HG03571 (cell line): ENCODE measurements around the gene LHX5.

Experiments
- ATAC-seq: cut with Tn5 transposase; IDR thresholded peaks from one replicate; pipeline ENCODE4 v1.9.1; 2021; ENCODE audit not compliant: unreplicated experiment

LHX5 gene

DNA sequence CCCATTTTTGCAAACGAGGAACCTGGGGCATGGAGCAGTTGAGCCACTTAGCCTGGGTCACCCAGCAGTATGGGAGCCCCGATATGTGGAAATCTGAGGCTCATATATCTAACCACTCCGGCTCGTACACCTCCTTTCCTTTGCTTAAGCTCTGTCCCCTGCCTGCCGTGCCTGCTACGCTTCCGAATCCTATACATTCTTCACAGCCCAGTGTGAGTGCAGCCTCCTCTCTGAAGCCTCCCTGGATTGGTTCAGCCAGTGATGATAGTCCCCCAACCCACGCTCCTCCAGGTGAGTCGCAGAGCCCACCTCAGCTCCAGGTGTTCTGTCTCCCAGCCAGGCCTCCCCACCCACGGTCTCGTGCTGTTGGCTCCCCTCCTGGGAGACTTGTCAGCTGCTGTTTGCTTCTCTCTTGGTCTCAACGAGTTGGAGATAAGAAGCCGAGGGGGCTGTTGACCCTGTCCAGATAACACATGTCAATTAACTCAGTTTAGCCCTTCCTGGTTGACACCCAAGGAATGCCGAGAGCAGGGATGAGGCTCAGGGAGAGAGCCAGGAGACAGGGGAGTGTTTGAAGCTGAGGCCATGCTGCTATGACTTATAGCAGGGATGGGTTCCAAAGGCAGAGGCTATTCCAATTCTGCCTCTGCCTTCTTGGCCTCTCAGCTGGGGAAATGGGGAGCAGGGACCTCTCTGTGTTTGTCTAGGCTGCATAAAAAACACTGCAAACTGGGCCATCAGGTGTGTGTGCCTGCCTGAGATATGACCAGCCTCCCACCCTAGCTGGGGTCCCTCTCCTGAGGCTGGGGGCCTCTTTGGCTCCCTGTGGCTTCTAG lies 30.5 kb downstream of the LHX5 start:
- ATAC-seq = no peak

- ATAC-seq = no peak
Observed at GRCh38 chr12:113440336-113440735, 31.3 kb downstream of the LHX5 start.

DNA sequence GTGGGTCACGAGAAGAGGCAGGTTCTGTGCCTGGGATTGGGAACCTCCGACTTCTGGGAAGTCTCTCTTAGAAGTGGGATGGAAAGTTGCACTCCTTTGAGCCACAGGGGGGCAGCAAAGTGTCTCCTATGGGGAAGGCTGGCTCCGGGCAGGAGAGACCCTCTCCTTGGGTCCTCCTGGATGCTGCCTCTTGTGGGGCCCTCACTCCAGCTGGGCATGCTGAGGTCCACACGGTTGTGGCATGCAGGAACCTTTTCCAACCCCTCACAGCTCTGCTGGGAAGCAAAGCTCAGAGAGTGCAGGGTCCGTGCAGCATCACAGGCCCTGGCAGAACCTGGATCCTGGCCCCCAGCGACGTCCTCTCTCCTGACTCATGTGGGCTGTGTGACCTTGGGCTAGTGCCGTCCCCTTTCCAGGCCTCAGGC lies 32.1 kb downstream of the LHX5 start:
- ATAC-seq = no peak

GRCh38 chr12:113439301-113439597 lies 32.4 kb downstream of the LHX5 start:
- ATAC-seq = no peak

GRCh38 chr12:113438523-113439300 lies 33.0 kb downstream of the LHX5 start:
- ATAC-seq = no peak

- ATAC-seq = no peak
Observed at GRCh38 chr12:113437729-113438100, 34.0 kb downstream of the LHX5 start.

- ATAC-seq = no peak
Observed at GRCh38 chr12:113436993-113437728, 34.5 kb downstream of the LHX5 start.

DNA sequence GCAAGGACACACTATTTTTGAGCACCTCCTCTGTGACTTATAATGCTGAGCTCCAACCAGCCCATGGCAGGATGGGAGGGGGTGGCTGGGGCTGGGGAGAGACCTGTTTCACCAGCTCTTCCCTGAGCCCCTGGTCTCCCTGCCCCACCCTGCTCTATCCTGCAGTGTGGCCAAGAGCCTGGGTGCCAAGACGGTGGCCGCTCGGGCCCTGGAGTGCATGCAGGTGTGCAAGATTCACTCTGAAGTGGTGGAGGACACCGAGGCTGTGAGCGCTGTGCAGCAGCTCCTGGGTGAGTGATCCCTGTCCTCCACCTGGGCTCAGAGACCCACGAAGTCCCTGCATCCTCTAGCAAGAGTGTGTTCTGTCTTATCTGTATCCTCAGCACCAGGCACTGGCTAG lies 35.1 kb downstream of the LHX5 start:
- ATAC-seq = no peak

DNA sequence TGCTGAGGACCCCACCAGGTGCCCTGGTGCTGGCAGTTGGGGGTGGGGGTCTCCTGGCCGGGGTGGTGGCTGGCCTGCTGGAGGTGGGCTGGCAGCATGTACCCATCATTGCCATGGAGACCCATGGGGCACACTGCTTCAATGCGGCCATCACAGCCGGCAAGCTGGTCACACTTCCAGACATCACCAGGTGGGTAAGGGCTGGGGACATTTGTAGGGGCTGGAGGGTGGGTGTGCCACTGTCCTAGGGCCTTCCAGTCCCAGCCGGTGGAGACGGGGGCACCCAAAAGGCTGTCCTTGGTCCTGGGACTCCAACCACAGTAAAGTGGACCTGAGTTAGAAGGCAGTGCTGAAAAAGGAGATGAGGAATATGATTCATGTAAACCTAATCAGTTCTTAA lies 36.3 kb downstream of the LHX5 start:
- no peak for ATAC-seq

DNA sequence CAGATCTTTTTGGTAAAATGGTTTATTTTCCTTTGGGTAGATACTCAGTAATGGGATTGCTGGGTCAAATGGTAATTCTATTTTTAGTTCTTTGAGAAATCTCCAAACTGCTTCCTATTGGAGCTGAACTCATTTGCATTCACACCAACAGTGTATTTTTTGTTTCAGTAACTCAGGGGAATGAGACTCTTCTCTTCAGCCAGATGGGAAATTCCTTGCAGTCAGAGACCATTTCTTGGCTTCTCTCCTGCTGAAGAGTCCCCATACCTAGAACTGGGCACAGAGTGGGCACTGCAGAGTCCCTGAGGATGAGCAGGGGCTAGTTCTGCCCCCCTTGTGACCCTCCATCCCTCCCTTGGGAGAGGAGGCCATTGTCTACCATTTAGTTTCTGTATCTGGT lies 38.7 kb downstream of the LHX5 start:
- ATAC-seq = no peak

DNA sequence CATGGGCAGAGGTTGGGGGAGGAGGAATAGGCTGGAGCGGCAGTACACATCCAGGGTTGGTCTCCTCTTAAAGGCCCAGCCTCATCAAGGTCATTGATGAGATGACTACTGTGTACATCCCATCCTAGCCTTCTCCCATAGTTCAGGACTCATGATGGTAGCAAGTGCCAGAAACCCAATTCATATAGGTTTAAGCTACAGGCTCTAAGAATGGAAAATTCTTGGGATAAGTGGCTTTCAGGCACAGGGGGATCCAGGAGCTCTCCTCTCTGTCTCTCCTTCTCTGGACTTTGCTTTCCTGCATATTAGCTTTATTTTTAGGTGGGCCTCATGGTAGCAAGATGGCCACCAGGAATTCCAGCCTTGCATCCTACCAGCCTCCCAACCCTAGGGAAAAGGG lies 43.2 kb downstream of the LHX5 start:
- no peak for ATAC-seq

DNA sequence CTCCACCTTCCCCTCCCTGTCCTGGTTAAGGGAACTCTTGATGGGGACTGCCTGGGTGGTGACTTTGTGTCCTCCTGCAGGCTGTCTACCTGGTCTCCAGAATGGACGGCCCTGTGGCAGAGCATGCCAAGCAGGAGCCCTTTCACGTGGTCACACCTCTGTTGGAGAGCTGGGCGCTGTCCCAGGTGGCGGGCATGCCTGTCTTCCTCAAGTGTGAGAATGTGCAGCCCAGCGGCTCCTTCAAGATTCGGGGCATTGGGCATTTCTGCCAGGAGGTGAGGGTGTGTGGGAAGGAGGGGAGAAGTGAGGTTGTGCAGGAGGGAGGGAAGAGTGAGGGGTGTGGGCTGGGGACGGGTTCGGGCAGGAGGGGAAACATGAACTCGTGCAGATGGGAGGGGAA lies 43.8 kb downstream of the LHX5 start:
- ATAC-seq = no peak

DNA sequence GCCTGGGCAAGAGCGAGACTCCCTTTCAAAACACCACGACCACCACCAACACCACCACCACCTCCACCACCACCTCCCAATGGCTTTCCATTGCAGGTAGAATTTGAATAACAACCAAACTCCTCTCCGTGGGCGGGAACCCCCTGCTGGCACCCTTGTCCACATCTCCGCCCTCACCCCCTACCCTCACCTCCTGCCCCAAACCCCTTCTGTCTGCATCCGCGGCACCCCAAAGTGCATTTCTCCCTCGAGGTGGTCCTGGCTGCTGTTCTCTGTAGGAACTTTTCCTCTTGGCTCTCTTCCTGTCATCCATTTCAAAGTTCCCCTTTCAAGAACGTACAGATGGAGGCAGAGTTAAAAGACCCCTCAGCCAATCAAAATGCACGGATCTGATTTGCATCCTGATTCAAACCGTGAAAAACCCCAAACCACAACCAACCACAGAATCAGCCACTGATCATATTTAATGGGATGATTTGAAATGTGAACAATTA lies 45.7 kb downstream of the LHX5 start:
- no peak for ATAC-seq

DNA sequence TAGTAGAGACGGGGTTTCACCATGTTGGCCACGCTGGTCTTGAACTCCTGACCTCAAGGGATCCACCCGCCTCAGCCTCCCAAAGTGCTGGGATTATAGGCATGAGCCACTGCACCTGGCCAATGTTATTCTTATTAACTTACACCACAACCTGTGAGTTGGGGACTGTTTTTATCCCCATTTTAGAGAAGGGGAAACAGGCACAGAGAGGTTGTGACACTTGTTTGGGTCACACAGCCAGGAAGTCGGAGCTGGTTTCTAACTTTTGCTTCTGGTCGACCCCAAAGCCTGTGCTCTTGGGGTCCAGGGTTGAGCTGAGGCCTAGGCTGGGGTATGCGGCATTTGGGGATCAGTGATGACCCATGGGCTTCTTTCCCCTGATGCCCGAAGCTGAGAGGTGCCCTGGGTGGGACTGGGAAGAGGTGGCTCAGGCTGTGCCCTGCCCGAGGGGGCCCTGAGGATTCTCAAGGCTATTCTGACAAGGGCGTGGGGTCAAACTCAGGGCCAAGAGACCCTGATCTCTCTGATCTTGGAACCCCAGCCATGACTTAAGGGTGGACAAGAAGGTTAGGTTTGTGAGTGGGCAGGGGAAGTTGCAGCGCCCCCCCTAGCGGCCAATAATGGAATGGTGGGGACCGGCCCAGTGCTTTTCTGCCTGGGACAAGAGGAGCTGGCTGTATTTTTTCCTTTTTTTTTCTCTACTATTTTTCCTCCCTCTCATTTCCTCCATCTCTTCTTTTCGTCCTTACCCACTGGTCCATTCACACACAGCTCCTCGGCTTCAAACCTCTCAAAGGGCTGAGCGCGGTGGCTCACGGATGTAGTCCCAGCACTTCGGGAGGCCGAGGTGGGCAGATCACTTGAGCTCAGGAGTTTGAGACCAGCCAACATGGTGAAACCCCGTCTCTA lies 46.5 kb downstream of the LHX5 start:
- ATAC-seq = no peak

DNA sequence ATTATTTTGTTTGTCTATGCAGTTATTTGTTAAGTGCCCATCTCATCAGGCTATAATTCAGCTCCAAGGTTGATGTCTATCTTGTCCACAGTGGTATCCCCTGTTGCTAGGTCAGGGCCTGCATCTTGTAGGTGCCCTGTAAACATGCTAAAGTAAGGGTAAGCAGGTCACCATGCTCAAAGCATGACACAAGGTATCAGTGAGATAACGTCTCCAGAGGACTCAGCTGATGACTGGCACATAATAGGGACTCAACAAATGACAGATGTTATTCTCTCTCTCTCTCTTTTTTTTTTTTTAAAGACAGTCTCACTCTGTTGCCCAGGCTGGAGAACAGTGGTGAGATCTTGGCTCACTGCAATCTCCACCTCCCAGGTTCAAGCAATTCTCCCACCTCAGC lies 47.2 kb downstream of the LHX5 start:
- no peak for ATAC-seq

GRCh38 chr12:113422886-113423669 lies 48.6 kb downstream of the LHX5 start:
- no peak for ATAC-seq

DNA sequence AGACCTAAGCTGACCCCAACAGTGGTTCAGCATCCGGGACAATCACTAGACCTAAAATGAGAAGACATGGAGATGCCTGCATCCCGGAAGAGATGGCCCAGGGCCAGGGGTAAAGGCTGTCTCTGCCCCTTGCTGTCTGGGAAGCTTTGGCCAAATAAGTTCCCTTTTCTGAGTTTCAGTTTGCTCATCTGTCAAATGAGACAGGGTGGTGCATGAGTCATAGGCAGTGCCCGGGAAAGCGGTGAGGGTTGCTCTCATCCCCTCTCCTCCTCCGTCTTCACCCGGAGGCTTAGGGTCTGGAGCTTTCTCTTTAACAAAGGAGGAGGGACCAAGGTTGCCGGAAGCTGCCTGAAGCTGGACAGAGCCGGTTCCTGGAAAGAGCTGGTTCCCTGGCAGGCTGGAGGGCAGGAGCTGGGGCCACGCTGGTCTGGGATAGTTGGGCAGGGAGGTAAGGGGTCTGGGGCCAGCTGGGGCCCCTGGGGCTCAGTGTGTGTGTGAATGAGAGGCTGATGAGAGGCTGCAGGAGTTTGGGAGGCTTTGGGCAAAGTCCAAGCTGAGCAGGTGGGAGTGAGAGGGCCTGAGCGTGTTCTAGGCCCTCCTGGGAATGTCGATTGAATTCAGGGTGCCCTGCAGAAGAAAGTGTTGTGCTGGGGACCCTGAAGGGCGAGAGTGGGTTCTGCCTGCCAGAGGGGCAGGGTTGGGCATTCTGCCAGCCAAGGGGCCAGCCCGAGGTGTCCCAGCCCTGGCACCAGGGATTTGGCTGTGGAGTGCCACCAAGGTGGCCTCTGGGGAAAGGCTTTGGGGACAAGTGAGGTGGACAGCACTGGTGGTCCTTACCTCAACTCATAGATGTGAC lies 49.4 kb downstream of the LHX5 start, which contains the start of gene SDSL:
Gene SDSL, plus strand, starts transcription at position 351 of the 856 bp plus-strand sequence. CDS start 5,603 bp downstream, outside the sequence.
- ATAC-seq = peak; percentile 93

DNA sequence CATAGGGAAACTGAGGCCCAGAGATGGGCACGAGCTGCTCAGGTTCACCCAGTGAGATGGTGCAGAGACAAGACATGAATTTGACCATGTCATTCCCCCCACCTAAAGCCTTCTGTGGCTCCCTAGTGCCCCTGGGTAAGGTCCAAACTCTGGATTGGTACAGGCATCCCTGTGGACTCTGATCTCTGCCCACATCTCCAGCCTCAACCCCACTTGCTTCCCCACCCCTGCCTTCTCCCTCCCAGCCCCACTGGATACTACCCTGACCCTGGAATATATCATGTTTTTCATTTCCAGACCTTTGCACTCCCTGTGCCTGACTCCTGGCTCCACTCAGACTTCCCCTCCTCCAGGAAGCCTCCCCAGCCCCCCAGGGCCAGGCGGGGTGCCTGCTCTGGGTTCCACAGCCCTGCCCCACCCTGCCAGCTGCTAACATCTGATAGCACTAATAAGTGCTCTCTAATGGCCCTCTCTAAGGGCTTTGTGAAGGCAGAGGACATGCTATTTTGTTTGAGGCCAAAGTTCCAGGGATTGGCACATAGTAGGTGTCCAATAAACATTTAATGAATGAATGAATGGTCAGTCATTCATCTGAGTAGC lies 50.6 kb downstream of the LHX5 start:
- no peak for ATAC-seq
